Stomach (tissue), 9 donors: ENCODE data around the gene DCST2. TPM values are rescaled to one million over a fixed set of nuclear protein-coding genes. Genes with fewer than 3 reads are reported as not detected.

Source experiments
- DNase-seq, 2 donors: peaks; one replicate each; pipeline versions ENCODE4 v3.0.0 to v3.0.0-alpha.2; 2013 to 2019
- H3K27ac ChIP-seq, 5 donors: fragments of 200-600 bp in 4 of 5; sonication (generic) in 4 of 5; one replicate each; pipeline ENCODE4 v1.5.1; 2013 to 2019; ENCODE audit warnings: mild to moderate bottlenecking in 1 of 5, moderate library complexity in 1 of 5
- H3K27me3 ChIP-seq, 3 donors: fragments of 200-600 bp; sonication (generic); one replicate each; pipeline ENCODE4 v1.5.1; 2017 to 2019; ENCODE audit warnings: mixed run types in 1 of 3
- H3K36me3 ChIP-seq, 4 donors: fragments of 200-600 bp; sonication (generic); 1 replicate in 3 of 4; 2 replicates in 1 of 4; pipeline ENCODE4 v1.5.1; 2016 to 2019
- H3K4me1 ChIP-seq, 4 donors: fragments of 200-600 bp; sonication (generic); one replicate each; pipeline ENCODE4 v1.5.1; 2016 to 2019
- H3K4me3 ChIP-seq, 4 donors: fragments of 200-600 bp; sonication (generic) in 3 of 4; one replicate each; pipeline ENCODE4 v1.5.1; 2016 to 2019; ENCODE audit warnings: mild to moderate bottlenecking in 1 of 4
- H3K9me3 ChIP-seq, 4 donors: fragments of 200-600 bp; sonication (generic); one replicate each; pipeline ENCODE4 v1.5.1; 2016 to 2019
- CTCF ChIP-seq, 7 experiments: fragments of 450-650 bp in 4 of 7; fragments of 200-600 bp in 3 of 7; sonication (generic) in 3 of 7; IDR thresholded peaks; one replicate each; pipeline ENCODE4 v1.5.1; 2016 to 2019; ENCODE audit warnings: antibody characterized with exemption in 7 of 7, control low read depth in 2 of 7, mild to moderate bottlenecking in 1 of 7
- EP300 ChIP-seq: sonication (generic); formaldehyde crosslinking; IDR thresholded peaks from one replicate; pipeline ENCODE4 v1.6.1; 2017; ENCODE audit warnings: antibody characterized with exemption
- POLR2A ChIP-seq, 4 donors: fragments of 450-650 bp; IDR thresholded peaks; one replicate each; pipeline ENCODE4 v1.6.1; 2016; ENCODE audit warnings: antibody characterized with exemption in 4 of 4, control low read depth in 2 of 4, mild to moderate bottlenecking in 1 of 4, moderate library complexity in 1 of 4
- POLR2AphosphoS5 ChIP-seq, 3 donors: sonication (generic); formaldehyde crosslinking; IDR thresholded peaks; one replicate each; pipeline ENCODE4 v1.6.1; 2016; ENCODE audit warnings: antibody characterized with exemption in 3 of 3
- WGBS, 5 donors: extraction: QIAGEN DNeasy Blood & Tissue Kit in 3 of 5; methylation state at CpG; one replicate each; pipeline versions ENCODE4 v1.1.5 to v1.1.7; 2013 to 2018; 5-methylcytosine and 5-hydroxymethylcytosine counted together
- intact Hi-C: fragments of 100-400 bp; cut with DNase I; formaldehyde crosslinking; loops from one replicate; pipeline ENCODE4 v1.15.1; 2023; ENCODE audit warnings: low total_unique reads
- polyA plus RNA-seq, 3 donors: library from polyadenylated mRNA; stranded (reverse); fragments of 200-250 nt; gene quantifications; one replicate each; pipeline ENCODE4 v1.2.3, GENCODE V29; 2013
- total RNA-seq, 5 donors: library from RNA; depleted of rRNA; stranded (reverse); fragments of >200 nt; gene quantifications; one replicate each; pipeline versions ENCODE4 v1.1.0 to v1.2.3, GENCODE V29; 2014 to 2016
- donor health status: healthy with polysubstance abuse.
- donor health status: Bipolar disorder and iron deficiency.
- donor health status: healthy.

DCST2 gene
- total and polyA plus RNA-seq, 8 donors, result 1.6 to 158 (median 6.4) TPM; not detected in 4

DNA sequence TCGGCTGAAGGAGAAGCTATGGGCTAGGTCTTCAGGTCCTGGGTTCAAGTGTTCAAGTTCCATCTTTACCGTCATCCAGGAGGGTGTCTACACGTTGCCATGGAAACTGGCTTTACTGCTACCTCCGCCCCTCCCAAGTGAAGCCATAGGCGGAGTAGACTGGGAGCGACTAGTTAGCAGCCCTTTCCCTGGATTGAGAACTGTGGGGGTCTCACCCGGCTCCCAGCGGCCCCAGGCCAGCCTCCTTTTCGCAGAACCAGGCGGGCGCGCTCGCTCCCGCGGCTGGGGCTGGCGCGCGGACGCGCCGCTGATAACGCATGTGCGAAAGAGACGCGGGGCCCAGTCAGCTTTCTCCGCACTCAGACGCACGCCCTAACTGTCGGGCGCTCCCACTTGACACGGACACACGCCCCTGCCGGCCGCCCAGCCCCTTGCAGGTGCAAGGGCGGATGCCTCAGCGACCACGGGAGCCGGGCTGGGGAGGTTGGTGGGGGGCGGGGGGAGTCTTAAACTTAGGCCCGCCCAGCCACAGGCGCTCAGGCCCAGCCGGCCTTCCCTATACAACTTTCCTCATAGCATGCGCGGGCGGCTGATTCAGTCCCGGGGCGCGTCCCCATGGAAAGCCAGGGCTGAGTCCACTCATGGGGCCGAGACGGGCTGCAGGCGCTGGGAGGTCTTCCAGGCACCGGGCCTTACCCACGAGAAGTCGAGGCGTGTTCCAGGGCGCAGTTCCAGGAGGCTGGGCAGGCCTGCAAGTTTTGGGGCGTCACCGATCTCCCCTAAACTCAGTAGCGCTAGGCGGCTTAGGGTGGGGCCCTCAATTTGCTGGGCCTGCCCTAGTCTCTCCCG, 37.4 kb upstream of the DCST2 start:
- peak; percentile 83 to 95 for DNase-seq
- H3K9me3 ChIP-seq, result no peaks in the 10 kb centered on the region
- peak overlapping the region; percentile 38 to 78 (median 53) for H3K27ac ChIP-seq
- no peaks in the 10 kb centered on the region for H3K27me3 ChIP-seq
- peaks cover 0 to 27% (median 22%) of the 10 kb centered on the region in 4 donors for H3K36me3 ChIP-seq
- 1 to 4% (median 3%) methylated on average over 20 to 61 of the region's 61 CpGs for WGBS, 5 donors
- intact Hi-C loops, result no loop called here
- peaks cover 16 to 25% (median 21%) of the 10 kb centered on the region in 4 donors for H3K4me1 ChIP-seq
- TF ChIP-seq CTCF (IDR thresholded peaks at IDR 0.05), result peak in 4 of 7 experiments; percentile 30 to 56 (median 46)
- TF ChIP-seq POLR2AphosphoS5 (IDR thresholded peaks at IDR 0.05), result peak in 2 of 3 donors; percentile 30 to 35
- no peak for TF ChIP-seq POLR2A (IDR thresholded peaks at IDR 0.05)
- peak overlapping the region; percentile 36 to 52 (median 40) for H3K4me3 ChIP-seq

DNA sequence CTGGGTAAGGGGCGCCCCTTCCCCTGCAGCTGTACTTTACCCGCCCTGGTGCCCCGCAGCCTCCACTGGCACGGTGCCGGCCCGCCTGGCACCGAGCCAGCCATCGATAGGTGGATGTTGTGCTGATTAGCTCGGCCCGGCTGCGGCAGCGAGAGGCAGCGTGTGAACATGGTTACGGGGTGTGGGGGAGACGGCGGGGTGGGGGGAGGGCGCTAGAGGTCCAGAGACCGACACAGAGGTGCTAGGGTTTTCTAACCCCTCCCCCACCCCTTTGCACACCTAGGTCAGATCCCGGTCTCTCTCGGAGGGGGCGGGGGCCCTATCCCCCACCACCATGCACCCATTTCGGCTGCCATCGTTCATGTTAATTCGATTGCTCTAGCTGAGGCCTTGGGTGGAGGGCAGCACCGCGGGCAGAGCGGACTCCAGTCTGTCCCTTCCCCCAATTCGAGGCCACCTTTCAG, 36.6 kb upstream of the DCST2 start:
- Histone ChIP-seq H3K36me3 (peaks cover 0 to 27% (median 22%) of the 10 kb centered on the region in 4 donors), H3K27ac (peak overlapping the region in 1 of 5 donors; percentile 78), H3K4me1 (peaks cover 16 to 25% (median 22%) of the 10 kb centered on the region in 4 donors), H3K27me3 (no peaks in the 10 kb centered on the region), H3K4me3 (peak overlapping the region; percentile 36 to 52 (median 40)), H3K9me3 (no peaks in the 10 kb centered on the region)
- WGBS, 5 donors, result 22 to 35% (median 34%) methylated on average over 18 to 28 of the region's 28 CpGs
- DNase-seq, result peak in 1 of 2 donors; percentile 70
- TF ChIP-seq POLR2A (IDR thresholded peaks at IDR 0.05), result no peak
- intact Hi-C loops, result no loop called here

GRCh38 chr1:155069551-155070157, 36.1 kb upstream of the DCST2 start:
- DNase-seq, result no peak
- Histone ChIP-seq H3K27me3 (no peaks in the 10 kb centered on the region), H3K36me3 (peaks cover 0 to 27% (median 22%) of the 10 kb centered on the region in 4 donors), H3K27ac (no peak overlapping the region), H3K4me1 (peaks cover 16 to 31% (median 26%) of the 10 kb centered on the region in 4 donors), H3K9me3 (no peaks in the 10 kb centered on the region), H3K4me3 (no peak overlapping the region)
- intact Hi-C loops, result no loop called here
- TF ChIP-seq POLR2A (IDR thresholded peaks at IDR 0.05) (no peak), POLR2AphosphoS5 (IDR thresholded peaks at IDR 0.05) (no peak), EP300 (no peak), CTCF (IDR thresholded peaks at IDR 0.05) (no peak)
- WGBS, 5 donors, result 53 to 67% (median 55%) methylated on average over 6 to 7 of the region's 7 CpGs

- H3K36me3 ChIP-seq, result peaks cover 0 to 27% (median 22%) of the 10 kb centered on the region in 4 donors
- TF ChIP-seq POLR2AphosphoS5 (IDR thresholded peaks at IDR 0.05) (no peak), POLR2A (IDR thresholded peaks at IDR 0.05) (no peak), EP300 (no peak), CTCF (IDR thresholded peaks at IDR 0.05) (no peak)
- H3K4me1 ChIP-seq, result peaks cover 16 to 41% (median 35%) of the 10 kb centered on the region in 4 donors
- H3K27me3 ChIP-seq, result no peaks in the 10 kb centered on the region
- no peak overlapping the region for H3K4me3 ChIP-seq
- WGBS, 5 donors, result 89 to 96% (median 95%) methylated on average over 3 of the region's 3 CpGs
- no peaks in the 10 kb centered on the region for H3K9me3 ChIP-seq
- no peak for DNase-seq
- H3K27ac ChIP-seq, result no peak overlapping the region
- intact Hi-C loops, result no loop called here
These were observed 35.0 kb upstream of the DCST2 start for GRCh38 chr1:155068599-155068998.
